Measurements from ENCODE around the gene CACNA1H.

GRCh38 chr16:1220098-1220728 lies 67.3 kb downstream of the CACNA1H start:
- TF ChIP-seq CTCF (IDR thresholded peaks at IDR 0.05; ENCODE audit: extremely low read depth in 1 of 2, insufficient read depth in 1 of 2, low read depth in 1 of 2, low read length in 2 of 2) (no peak), POLR2A (IDR thresholded peaks at IDR 0.05; ENCODE audit: low read depth, low read length) (no peak), EZH2 (IDR thresholded peaks at IDR 0.05; ENCODE audit: borderline replicate concordance, low read depth, low read length, severe bottlenecking) (no peak)

Measured in endothelial cell of umbilical vein (primary cell).